GM18858 (cell line): ENCODE data around the gene SHB.

ENCODE experiments used
- ATAC-seq: cut with Tn5 transposase; IDR thresholded peaks from one replicate; pipeline ENCODE4 v1.9.1; 2021; ENCODE audit not compliant: unreplicated experiment

Gene SHB

GRCh38 chr9:37956423-37956820 is 112.6 kb downstream of the SHB start:
- no peak for ATAC-seq

- no peak for ATAC-seq
Observed at GRCh38 chr9:37955781-37956422, 113.1 kb downstream of the SHB start.

DNA sequence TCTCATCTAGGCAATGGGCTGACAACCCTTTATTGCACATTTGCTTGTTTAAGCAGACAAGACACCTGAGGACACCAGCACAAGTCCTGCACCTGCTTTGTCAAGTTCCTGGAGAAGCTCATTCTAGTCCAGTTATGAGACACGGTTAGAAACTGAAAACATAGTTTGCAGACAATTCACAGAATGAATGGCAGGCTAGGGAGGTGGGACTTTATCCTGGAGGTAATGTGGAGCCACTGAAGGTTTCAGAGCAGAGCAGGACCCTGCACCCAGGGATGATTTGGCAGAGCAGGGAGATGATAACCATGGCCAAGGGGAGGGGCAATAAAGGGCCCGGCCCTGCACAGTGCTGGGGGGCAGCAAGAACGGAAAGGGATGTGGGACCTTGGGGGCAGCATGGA is 114.4 kb downstream of the SHB start:
- peak; percentile 42 for ATAC-seq

DNA sequence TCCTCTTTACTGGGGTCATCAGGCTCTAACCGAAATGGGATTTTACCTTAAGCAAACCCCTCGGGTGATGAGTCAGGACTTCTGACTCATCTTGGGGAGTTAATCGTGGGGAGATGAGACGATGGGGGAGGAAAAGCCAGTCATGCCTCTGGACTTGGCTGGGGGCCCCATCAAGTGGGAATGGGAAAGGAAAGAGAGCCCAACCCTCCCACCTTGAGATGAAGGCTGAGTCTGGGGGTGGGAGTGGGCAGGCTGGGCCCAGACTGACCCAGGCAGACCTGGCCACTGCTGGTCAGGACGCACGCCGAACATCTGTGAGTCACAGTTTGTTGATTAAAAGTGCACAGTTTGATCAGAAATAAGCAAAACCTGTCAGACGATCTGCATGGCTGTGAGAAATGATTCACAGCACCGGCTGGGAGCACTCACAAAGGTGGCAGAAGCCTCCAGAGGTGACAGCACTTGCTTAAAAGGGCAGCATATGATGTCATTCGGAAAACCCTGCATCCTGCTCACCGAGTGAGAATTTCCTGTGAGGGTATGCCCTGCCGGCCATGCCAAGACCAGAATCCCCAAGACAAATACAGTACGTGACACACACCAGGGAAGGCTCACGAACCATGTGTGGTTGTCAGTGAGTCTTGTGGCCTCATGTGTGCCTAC is 115.1 kb downstream of the SHB start:
- ATAC-seq: peak; percentile 73

DNA sequence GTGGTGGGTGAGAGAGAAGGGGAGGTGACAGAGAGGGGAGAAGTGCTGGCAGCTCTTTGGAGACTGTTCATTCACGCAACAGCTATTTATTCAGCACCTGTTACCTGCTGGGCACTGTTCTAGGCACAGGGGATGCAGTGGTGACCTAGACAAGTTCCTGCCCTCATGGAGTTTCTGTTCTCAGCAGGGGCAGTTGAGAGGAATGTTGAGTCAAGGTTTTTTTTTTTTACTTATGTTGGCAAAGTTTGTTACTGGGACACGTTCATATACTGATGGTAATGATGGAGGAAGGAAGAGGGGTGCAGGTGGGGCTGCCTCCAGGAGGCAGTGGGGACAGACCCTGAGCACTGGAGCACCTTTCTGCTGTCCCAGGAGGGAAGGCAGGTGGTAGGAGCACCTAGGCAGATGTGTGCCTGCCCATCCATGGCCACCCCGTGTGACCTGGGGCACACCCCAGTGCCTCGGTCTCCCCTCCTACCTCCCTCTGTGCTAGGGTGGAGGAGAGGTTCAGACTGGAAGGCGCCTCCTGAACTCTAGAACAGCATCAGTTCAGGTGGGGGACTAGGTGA is 115.7 kb downstream of the SHB start:
- no peak for ATAC-seq

- ATAC-seq: no peak
Observed at GRCh38 chr9:37952731-37953130, 116.3 kb downstream of the SHB start.

DNA sequence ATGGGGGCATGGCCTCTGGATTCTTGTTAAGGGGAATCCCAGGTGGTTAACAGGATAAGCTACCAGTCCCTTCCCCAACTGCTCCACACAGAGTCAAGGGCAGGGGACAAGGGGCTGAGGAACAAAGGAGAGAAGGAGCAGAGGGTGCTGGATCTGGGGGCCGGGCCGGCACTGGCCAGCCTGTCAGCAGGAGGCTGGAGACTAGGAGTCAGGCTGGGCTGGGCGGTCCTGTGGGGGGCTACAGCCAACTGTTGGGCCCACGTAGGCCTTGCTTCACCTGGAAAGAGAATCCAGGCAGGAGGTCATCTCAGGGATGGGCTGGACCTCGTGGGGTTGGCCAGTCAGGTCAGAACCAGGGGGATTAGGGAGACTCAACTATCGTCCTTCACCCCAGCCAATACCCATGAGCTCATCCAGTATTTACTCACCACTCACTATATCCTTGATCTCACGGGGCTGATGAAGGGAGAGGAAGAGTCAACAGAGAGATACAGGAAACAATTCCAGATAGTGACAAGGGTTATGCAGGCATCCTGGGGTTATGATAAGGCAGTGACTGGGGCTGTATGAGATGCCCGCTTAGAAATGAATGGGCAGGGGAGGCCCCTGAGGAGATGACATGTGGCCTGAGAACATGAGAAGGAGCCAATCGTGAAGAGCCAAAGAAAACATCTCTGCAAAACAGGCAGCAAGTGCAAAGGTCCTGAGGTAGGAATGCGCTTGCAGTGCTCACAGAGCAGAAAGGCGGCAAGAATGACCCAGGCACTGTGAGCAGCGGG is 117.2 kb downstream of the SHB start:
- no peak for ATAC-seq

DNA sequence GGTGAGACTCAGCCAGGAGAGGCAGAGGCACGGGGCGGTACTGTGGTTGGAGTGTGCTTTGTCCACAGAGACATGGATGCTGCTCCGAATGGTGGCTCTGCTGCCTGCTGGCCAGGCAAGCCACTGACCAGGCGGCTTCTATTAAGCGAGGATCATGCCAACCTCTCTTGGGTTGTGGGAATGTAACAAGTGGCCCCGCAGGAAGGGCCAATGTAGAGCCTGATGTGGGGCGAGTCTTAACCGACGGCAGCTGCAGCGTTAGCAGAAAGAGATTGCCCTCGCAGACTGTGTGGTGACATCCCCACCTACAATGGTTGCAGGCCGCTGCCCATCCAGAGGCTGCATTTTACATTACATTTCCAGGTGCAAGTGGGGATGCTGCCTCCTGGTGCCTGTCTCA is 118.5 kb downstream of the SHB start:
- ATAC-seq: no peak

DNA sequence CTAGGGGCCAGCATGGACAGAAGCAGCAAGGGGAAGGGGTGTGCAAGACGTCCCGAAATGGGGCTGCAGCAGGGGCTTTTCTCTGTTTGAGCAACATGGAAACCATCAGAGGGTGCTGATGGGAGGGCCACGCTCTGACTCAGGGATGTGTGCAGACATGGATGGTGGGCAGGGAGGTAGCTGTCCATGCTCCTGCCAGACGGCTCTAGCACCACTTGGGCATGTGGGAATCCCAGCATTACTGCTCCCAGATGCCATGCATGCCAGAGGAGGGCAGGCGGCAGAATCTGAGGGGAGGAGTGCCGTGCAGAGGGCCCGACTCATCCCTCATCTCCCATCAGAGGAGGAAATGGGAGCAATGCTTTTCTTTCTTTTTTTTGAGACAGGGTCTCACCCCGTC is 119.5 kb downstream of the SHB start:
- ATAC-seq: no peak

DNA sequence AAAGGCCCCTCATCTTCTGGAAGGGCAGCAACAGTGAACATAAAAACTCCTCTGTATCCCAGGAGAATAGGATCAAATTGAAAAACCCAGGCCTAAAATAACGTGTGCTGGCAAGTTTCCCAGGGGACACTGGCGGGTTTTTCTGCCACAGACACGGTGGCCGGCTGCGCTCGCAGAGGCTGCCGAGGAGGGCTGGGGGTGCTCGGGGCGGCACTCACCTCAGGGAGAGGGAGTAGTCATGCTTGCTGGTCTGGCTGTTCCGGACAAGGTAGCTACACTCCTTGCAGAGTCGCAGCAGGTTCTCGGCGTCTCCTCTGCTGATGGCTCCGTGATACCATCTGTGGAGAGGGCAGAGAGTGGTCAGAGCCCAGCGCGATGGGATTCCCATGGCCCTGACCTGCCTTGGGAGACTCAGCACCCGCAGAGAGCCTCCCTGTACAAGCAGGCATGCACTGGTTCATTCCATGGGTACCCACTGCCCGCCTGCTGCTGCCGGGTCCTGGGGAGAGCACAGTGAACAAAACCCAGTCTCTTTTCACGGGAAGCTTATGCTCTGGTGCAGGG is 120.5 kb downstream of the SHB start:
- ATAC-seq: no peak

GRCh38 chr9:37947977-37948376 is 121.0 kb downstream of the SHB start:
- no peak for ATAC-seq

DNA sequence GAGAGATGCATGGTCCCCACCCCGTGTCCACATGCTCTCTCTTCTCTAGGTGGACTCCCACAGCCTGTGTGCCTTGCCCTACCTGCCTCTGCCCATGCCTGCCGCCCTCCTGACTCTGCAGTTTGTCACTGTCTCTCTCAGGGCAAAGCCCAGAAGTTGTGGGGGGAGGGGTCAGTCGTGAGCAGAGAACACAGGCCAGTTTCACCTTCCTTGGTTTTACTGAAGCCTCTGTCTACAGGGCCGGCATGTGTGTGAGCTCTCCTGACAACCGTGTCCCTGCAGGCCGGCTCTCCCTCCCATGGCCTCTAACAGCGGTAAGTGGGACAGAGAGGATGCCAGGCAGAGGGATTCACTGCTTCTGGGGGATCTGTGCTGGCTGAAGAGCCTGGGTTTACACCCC is 121.6 kb downstream of the SHB start:
- ATAC-seq: no peak

- no peak for ATAC-seq
Observed at GRCh38 chr9:37946971-37947370, 122.1 kb downstream of the SHB start.

GRCh38 chr9:37946041-37946440 is 123.0 kb downstream of the SHB start:
- ATAC-seq: no peak

GRCh38 chr9:37944671-37945481 is 124.2 kb downstream of the SHB start:
- ATAC-seq: no peak

DNA sequence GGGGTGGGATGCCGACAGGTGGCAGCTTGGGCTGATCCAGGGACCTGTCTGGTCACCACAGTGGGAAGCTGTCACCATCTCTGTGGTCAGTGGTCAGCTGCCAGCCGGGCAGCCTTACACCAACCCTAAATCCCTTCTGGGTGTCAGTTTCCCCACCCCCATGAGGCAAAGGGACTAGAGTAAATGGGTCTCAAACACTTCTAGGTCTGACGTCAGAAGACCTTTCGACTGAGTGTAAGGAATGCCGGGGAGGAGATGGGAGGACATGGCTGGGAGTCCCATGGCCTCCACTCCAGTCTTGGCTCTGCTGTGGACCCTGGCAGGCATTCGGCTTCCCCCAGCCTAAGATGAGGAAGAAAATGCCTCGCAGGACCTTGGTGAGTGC is 124.8 kb downstream of the SHB start:
- ATAC-seq: no peak

GRCh38 chr9:37943345-37944265 is 125.4 kb downstream of the SHB start:
- no peak for ATAC-seq

- no peak for ATAC-seq
Observed at GRCh38 chr9:37942621-37943344, 126.2 kb downstream of the SHB start.

- ATAC-seq: no peak
Observed at GRCh38 chr9:37941253-37941652, 127.8 kb downstream of the SHB start.
